T-cell (primary cell): Measurements from ENCODE around the gene FTH1. TPM values are rescaled to one million over a fixed set of nuclear protein-coding genes. Genes with fewer than 3 reads are reported as not detected.
"Not testable (repeated sequence)": the region's sequence is repeated elsewhere in the genome, so short reads cannot be mapped to it uniquely, and the experiment has no call there.

ENCODE experiments used
- ATAC-seq, 4 experiments: fragments of 200-7000 bp in 3 of 4; fragments of 150-1000 bp in 1 of 4; cut with Tn5 transposase; replicated peaks in 1 of 4; 1 replicate in 3 of 4; 2 replicates in 1 of 4; pipeline ENCODE4 v1.10.0; 2021; ENCODE audit warnings: moderate library complexity in 3 of 4, mild to moderate bottlenecking in 2 of 4, moderate number of reproducible peaks in 1 of 4
- CTCF ChIA-PET, 2 donors: fragments of 300-600 bp; sonication (Branson Sonifier 250); formaldehyde crosslinking; loops; one replicate each; lab custom pipeline; 2022; ENCODE audit warnings: antibody characterized with exemption in 2 of 2; lab: Charles Lee
- POLR2A ChIA-PET, 2 donors: fragments of 300-600 bp; sonication (Branson Sonifier 250); formaldehyde crosslinking; loops; one replicate each; lab custom pipeline; 2022; ENCODE audit warnings: antibody characterized with exemption in 2 of 2; lab: Charles Lee
- DNase-seq, 35 experiments: peaks; one replicate each; pipeline versions ENCODE4 v3.0.0 to v3.0.0-alpha.2; 2013 to 2023
- H3K27ac ChIP-seq: one replicate; pipeline ENCODE4 v1.5.1; 2013; ENCODE audit warnings: low read length
- H3K27me3 ChIP-seq, 2 experiments: replicated peaks in 1 of 2; 1 replicate in 1 of 2; 2 replicates in 1 of 2; pipeline versions ENCODE4 v1.6.1 to v1.7.0; 2013; ENCODE audit warnings: low read length in 1 of 2, mixed read lengths in 1 of 2; ENCODE audit not compliant: control insufficient read depth in 2 of 2, insufficient read depth in 2 of 2; ENCODE audit errors: extremely low read depth in 1 of 2
- H3K36me3 ChIP-seq, 2 donors: 1 replicate in 1 of 2; 2 replicates in 1 of 2; pipeline versions ENCODE4 v1.6.1 to v1.7.0; 2013; ENCODE audit warnings: low read length in 1 of 2; ENCODE audit not compliant: control insufficient read depth in 2 of 2, insufficient read depth in 1 of 2; ENCODE audit errors: extremely low read depth in 1 of 2
- H3K4me1 ChIP-seq, 2 experiments: 1 replicate in 1 of 2; 2 replicates in 1 of 2; pipeline versions ENCODE4 v1.6.1 to v1.7.0; 2013; ENCODE audit warnings: low read length in 2 of 2, mixed read lengths in 1 of 2; ENCODE audit not compliant: insufficient read depth in 2 of 2, control insufficient read depth in 1 of 2; ENCODE audit errors: extremely low read depth in 1 of 2
- H3K4me3 ChIP-seq, 2 donors: 1 replicate in 1 of 2; 2 replicates in 1 of 2; pipeline versions ENCODE4 v1.5.1 to v1.7.0; 2013; ENCODE audit warnings: mild to moderate bottlenecking in 2 of 2, low read length in 1 of 2, moderate library complexity in 1 of 2; ENCODE audit not compliant: control insufficient read depth in 1 of 2; ENCODE audit errors: extremely low read depth in 1 of 2
- H3K9me3 ChIP-seq: 2 replicates; pipeline ENCODE4 v1.7.0; 2013
- H3K27ac Mint-ChIP-seq, 2 donors: one replicate each; pipeline ENCODE4 v1.8.0; 2020 to 2021; ENCODE audit warnings: mild to moderate bottlenecking in 2 of 2, mixed read lengths in 2 of 2
- H3K27me3 Mint-ChIP-seq, 2 donors: one replicate each; pipeline ENCODE4 v1.8.0; 2021 to 2022; ENCODE audit warnings: mixed read lengths in 2 of 2
- H3K36me3 Mint-ChIP-seq: one replicate; pipeline ENCODE4 v1.8.0; 2021; ENCODE audit warnings: mixed read lengths
- H3K4me1 Mint-ChIP-seq, 3 donors: one replicate each; pipeline ENCODE4 v1.8.0; 2020 to 2022; ENCODE audit warnings: mixed read lengths in 3 of 3, mild to moderate bottlenecking in 1 of 3
- H3K4me3 Mint-ChIP-seq, 3 donors: one replicate each; pipeline ENCODE4 v1.8.0; 2020 to 2022; ENCODE audit warnings: mild to moderate bottlenecking in 3 of 3, mixed read lengths in 3 of 3, moderate library complexity in 3 of 3
- H3K9me3 Mint-ChIP-seq, 3 donors: one replicate each; pipeline ENCODE4 v1.8.0; 2020 to 2022; ENCODE audit warnings: mixed read lengths in 3 of 3
- WGBS: methylation state at CpG from one replicate; pipeline ENCODE4 v1.1.5; 2013; ENCODE audit warnings: missing lambda C conversion rate; ENCODE audit not compliant: insufficient coverage; 5-methylcytosine and 5-hydroxymethylcytosine counted together
- total RNA-seq, 35 experiments: library from RNA in 6 of 35; stranded (reverse) in 6 of 35; fragments of 120-200 nt in 1 of 35; gene quantifications; one replicate each; pipeline versions ENCODE4 v1.2.1 to v1.2.4 and lab custom pipeline; 2013 to 2026

The FTH1 gene
- total RNA-seq, 5 donors from 2014 or later (not counting 1 experiment from before 2014, with no cell fraction given) = 575 to 1,574 (median 654) TPM

- 96% methylated on average over 9 of the region's 9 CpGs for WGBS
- H3K27ac ChIP-seq = no peak overlapping the region
- no peaks in the 10 kb centered on the region for H3K9me3 Mint-ChIP-seq
- ChIA-PET POLR2A (interaction anchor here in 1 of 2 donors (0.6 kb wide), 1 partner anchor 13 kb away, joined by 4 read pairs; no protein-coding TSS in a partner anchor), CTCF (no interaction called here)
- H3K36me3 Mint-ChIP-seq = no peaks in the 10 kb centered on the region
- no peaks in the 10 kb centered on the region for H3K4me1 ChIP-seq
- no peaks in the 10 kb centered on the region for H3K27me3 Mint-ChIP-seq
- H3K27me3 ChIP-seq = peaks cover 0 to 16% of the 10 kb centered on the region in 2 experiments
- H3K4me3 Mint-ChIP-seq = no peak overlapping the region
- ATAC-seq = no peak
- H3K9me3 ChIP-seq = no peaks in the 10 kb centered on the region
- no peak overlapping the region for H3K27ac Mint-ChIP-seq
- H3K36me3 ChIP-seq = no peaks in the 10 kb centered on the region
- H3K4me1 Mint-ChIP-seq = no peaks in the 10 kb centered on the region
- H3K4me3 ChIP-seq = no peak overlapping the region
- no peak for DNase-seq
Measured at GRCh38 chr11:62011881-62012280, 44.4 kb upstream of the FTH1 start.

GRCh38 chr11:62010935-62011528 lies 43.6 kb upstream of the FTH1 start:
- H3K27me3 ChIP-seq = peaks cover 0 to 17% of the 10 kb centered on the region in 2 experiments
- DNase-seq (no peak), ATAC-seq (no peak)
- H3K4me3 Mint-ChIP-seq = no peak overlapping the region
- H3K4me3 ChIP-seq = no peak overlapping the region
- no peaks in the 10 kb centered on the region for H3K9me3 ChIP-seq
- no peaks in the 10 kb centered on the region for H3K27me3 Mint-ChIP-seq
- no peaks in the 10 kb centered on the region for H3K9me3 Mint-ChIP-seq
- H3K36me3 ChIP-seq = no peaks in the 10 kb centered on the region
- no peaks in the 10 kb centered on the region for H3K36me3 Mint-ChIP-seq
- no peak overlapping the region for H3K27ac Mint-ChIP-seq
- H3K4me1 ChIP-seq = no peaks in the 10 kb centered on the region
- H3K27ac ChIP-seq = no peak overlapping the region
- WGBS = no CpG with 5 or more reads among the region's 4 CpGs
- H3K4me1 Mint-ChIP-seq = no peaks in the 10 kb centered on the region
- ChIA-PET CTCF (no interaction called here), POLR2A (interaction anchor here (0.6 to 0.7 kb wide), 2 partner anchors 14 to 678 kb away, joined by 3 to 4 read pairs; no protein-coding TSS in a partner anchor)

- no peaks in the 10 kb centered on the region for H3K36me3 Mint-ChIP-seq
- no peak overlapping the region for H3K4me3 ChIP-seq
- H3K4me1 ChIP-seq = no peaks in the 10 kb centered on the region
- H3K4me1 Mint-ChIP-seq = no peaks in the 10 kb centered on the region
- no peaks in the 10 kb centered on the region for H3K9me3 ChIP-seq
- H3K27ac Mint-ChIP-seq = no peak overlapping the region
- ATAC-seq (no peak), DNase-seq (no peak)
- peaks cover 0 to 17% of the 10 kb centered on the region in 2 experiments for H3K27me3 ChIP-seq
- no peak overlapping the region for H3K27ac ChIP-seq
- CTCF ChIA-PET = no interaction called here
- POLR2A ChIA-PET = interaction anchor here (0.7 kb wide), 2 partner anchors 41 to 74 kb away, joined by 4 to 7 read pairs; no protein-coding TSS in a partner anchor
- peaks cover 4 to 6% of the 10 kb centered on the region in 2 donors for H3K27me3 Mint-ChIP-seq
- H3K4me3 Mint-ChIP-seq = no peak overlapping the region
- no CpG with 5 or more reads among the region's 1 CpG for WGBS
- no peaks in the 10 kb centered on the region for H3K36me3 ChIP-seq
- H3K9me3 Mint-ChIP-seq = no peaks in the 10 kb centered on the region
Measured at GRCh38 chr11:62008193-62008592, 40.8 kb upstream of the FTH1 start.

- ChIA-PET CTCF (no interaction called here), POLR2A (interaction anchor here in 1 of 2 donors (0.6 kb wide), 1 partner anchor 67 kb away, joined by 3 read pairs; no protein-coding TSS in a partner anchor)
- no peaks in the 10 kb centered on the region for H3K4me1 Mint-ChIP-seq
- H3K36me3 ChIP-seq = no peaks in the 10 kb centered on the region
- H3K4me3 ChIP-seq = no peak overlapping the region
- H3K27me3 Mint-ChIP-seq = peaks cover 4 to 6% of the 10 kb centered on the region in 2 donors
- DNase-seq (peak in 1 of 35 experiments; percentile 10), ATAC-seq (no peak)
- H3K27me3 ChIP-seq = peaks cover 0 to 8% of the 10 kb centered on the region in 2 experiments
- no peaks in the 10 kb centered on the region for H3K4me1 ChIP-seq
- H3K27ac ChIP-seq = no peak overlapping the region
- no peaks in the 10 kb centered on the region for H3K9me3 ChIP-seq
- no peak overlapping the region for H3K4me3 Mint-ChIP-seq
- WGBS = 55% methylated on average over 1 of the region's 2 CpGs
- no peak overlapping the region for H3K27ac Mint-ChIP-seq
- H3K36me3 Mint-ChIP-seq = peaks cover 2% of the 10 kb centered on the region
- H3K9me3 Mint-ChIP-seq = peaks cover 0 to 2% (median 1%) of the 10 kb centered on the region in 3 donors
Measured at GRCh38 chr11:62004473-62004872, 37.0 kb upstream of the FTH1 start.

- POLR2A ChIA-PET, H3K27me3 ChIP-seq, H3K9me3 ChIP-seq, H3K27ac ChIP-seq, H3K4me3 ChIP-seq, H3K4me1 Mint-ChIP-seq, DNase-seq, H3K36me3 ChIP-seq, H3K4me3 Mint-ChIP-seq, H3K27me3 Mint-ChIP-seq, H3K4me1 ChIP-seq, H3K27ac Mint-ChIP-seq, ATAC-seq, CTCF ChIA-PET: not testable (repeated sequence)
- Mint-ChIP-seq H3K36me3 (peaks cover 14% of the 10 kb centered on the region), H3K9me3 (peaks cover 0 to 13% (median 10%) of the 10 kb centered on the region in 3 donors)
- 100% methylated on average over 6 of the region's 8 CpGs for WGBS
Measured at GRCh38 chr11:62002283-62002682, 34.8 kb upstream of the FTH1 start.

GRCh38 chr11:62001450-62002191 lies 34.2 kb upstream of the FTH1 start:
- Mint-ChIP-seq H3K27me3 (peaks cover 4 to 6% of the 10 kb centered on the region in 2 donors), H3K4me1 (no peaks in the 10 kb centered on the region), H3K27ac (no peak overlapping the region), H3K4me3 (no peak overlapping the region), H3K9me3 (peaks cover 0 to 13% (median 10%) of the 10 kb centered on the region in 3 donors), H3K36me3 (peaks cover 14% of the 10 kb centered on the region)
- H3K36me3 ChIP-seq = peaks cover 0 to 2% of the 10 kb centered on the region in 2 donors
- CTCF ChIA-PET = no interaction called here
- no peaks in the 10 kb centered on the region for H3K4me1 ChIP-seq
- ATAC-seq (no peak), DNase-seq (no peak)
- no peaks in the 10 kb centered on the region for H3K9me3 ChIP-seq
- peaks cover 0 to 5% of the 10 kb centered on the region in 2 experiments for H3K27me3 ChIP-seq
- H3K27ac ChIP-seq = no peak overlapping the region
- POLR2A ChIA-PET = no interaction called here
- H3K4me3 ChIP-seq = no peak overlapping the region
- 79% methylated on average over 9 of the region's 12 CpGs for WGBS
